Cerebellar cortex (tissue), 1 donor: ENCODE data around the gene TNK1.

Source experiments
- DNase-seq: peaks from one replicate; pipeline ENCODE4 v3.0.0-alpha.2; 2015; ENCODE audit warnings: low spot score

Gene TNK1

DNA sequence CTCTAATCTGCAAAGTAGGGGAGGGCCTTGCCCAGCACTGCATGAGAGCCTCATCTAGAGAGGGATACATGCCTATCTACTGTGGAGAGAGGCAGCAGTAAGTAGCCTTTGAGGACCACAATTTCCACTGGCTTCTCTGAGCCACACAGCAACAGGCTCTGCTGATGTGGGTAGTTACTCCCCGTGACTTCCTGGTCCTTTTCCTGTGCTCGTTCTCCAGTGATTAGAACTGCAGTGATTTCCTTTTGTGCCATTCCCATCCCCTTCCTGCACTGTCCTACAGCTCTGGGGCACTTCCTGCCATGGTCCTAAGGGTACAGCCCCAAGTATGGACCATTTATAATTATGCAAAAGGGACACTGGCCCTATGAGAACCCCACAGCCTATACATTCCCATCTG lies 10.4 kb downstream of the TNK1 start:
- DNase-seq, result no peak

GRCh38 chr17:7392696-7393612 lies 12.1 kb downstream of the TNK1 start:
- no peak for DNase-seq

GRCh38 chr17:7393613-7394451 lies 12.9 kb downstream of the TNK1 start:
- DNase-seq, result no peak

DNA sequence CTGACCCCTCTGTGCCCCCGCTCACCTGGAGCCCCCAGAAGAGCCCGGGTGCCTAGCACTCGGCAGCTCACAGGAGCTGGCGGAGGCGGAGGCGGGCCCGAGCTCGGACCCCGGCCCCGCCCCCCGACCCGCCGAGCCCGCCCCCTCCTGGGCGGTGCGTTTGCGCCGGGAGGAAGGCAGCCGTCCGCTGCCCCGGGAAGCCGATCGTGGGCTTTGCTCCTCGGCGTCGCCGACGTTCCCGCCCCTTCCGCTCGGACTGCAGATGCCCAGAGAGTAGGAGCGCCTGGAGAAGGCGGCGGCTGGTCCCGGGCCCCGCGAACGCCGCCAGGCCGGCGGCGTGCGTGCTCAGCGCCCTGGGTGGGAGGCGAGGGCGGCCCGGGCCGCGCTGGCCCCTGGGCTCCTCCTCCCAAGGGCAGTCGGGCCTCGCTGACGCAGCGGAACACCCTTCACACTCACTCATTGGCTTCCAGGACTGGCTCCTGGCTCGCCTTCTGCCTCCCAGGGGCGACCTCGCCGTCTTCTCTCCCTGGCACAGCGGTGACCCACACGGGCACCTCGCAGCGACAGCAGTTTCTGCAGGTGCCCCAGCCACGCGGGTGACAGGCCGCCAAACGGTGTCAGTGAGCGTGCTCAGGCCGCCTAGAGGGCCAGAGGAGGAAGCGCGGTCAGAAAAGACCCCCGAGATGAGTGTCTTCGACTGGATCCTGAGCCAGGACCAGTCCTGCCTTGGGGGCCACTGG lies 13.7 kb downstream of the TNK1 start, which contains the start of gene PLSCR3:
PLSCR3 (minus strand) TSS at position 74 of the 740 bp plus-strand sequence. CDS start 415 bp downstream, outside the sequence.
- peak; percentile 82 for DNase-seq

DNA sequence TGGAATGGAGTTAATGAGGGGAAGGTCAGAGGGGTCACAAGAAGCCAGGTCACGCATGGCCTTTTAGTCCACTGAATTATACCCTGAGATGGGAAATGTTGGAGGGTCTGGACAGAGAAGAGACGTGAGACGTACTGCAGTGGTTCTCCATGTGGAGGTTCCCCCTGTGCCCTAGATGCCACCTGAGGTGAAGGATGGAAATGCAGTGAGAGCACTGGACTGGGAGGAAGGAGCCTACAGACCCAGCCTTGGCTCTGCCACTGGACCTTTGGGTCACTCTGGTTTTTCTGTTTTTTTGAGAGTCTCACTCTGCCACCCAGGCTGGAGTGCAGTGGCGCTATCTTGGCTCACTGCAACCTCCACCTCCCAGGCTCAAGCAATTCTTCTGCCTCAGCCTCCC lies 15.3 kb downstream of the TNK1 start:
- DNase-seq, result no peak

DNA sequence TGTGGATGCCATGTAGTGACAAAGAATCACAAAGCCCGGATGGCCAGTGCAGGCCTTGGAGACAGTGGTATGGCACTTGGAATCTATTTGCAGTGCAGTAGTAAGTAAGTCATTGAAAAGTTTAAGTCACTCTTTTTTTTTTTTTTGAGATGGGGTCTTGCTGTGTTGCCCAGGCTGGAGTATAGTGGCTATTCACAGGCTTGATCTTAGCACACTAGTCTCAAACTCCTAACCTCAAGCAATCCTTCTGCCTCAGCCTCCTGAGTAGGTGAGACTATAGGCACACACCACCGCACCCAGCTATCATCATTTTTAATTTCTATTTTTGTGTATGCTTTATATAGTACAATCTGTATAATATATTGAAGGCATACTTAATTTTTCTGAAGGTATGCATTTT lies 17.7 kb downstream of the TNK1 start:
- no peak for DNase-seq

DNA sequence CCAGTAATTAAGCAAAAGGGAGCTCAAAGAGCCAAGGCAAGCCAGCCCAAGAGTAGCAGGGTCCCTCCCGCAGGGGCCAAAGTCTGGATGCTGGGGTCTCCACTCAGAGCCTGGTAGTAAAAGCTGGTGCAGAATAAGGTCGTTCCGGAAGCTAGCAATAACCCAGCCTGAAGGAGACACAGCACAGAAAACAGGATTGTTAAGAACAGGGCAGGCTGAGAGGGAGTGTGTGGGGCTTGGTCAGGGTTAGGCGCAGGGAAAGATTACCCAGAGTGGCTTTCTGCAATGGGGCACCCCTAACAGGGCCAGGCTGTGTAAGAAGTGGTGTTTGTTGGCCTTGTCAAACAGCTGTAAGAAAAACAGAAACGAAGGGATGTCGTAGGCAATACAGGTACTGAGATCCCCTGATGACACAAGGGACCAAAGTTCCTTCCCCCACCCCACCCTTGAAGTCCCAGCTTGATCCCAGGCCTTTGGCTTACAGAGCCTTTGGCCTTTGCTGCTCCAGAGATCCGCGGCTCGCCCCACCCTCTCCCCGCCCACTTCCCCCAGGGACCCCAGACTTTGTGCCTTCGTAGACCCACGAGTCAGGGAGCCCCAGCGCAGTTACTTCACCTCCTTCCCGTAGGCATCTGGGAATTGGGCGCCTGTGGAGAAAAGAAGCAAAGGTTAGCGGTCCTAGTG lies 22.3 kb downstream of the TNK1 start:
- no peak for DNase-seq

DNA sequence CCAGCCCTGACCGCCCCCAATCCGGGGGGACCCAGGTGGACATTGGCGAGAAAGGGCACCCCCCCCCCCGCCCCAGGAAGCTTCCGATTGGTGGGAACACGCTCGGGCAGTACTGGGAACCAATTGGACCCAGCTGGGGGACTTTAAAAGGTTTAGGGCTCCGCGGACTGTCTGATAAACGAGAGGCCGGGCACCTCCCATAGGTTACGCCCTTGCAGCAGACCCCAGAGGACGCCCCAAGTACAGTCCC lies 22.8 kb downstream of the TNK1 start:
- DNase-seq, result no peak

GRCh38 chr17:7403977-7404736 lies 23.3 kb downstream of the TNK1 start, which contains the start of gene TMEM256:
TMEM256 (minus strand) TSS chr17:7404097; CDS start chr17:7404084, 13 bp downstream.
- DNase-seq, result peak; percentile 100

- no peak for DNase-seq
Observed at GRCh38 chr17:7404737-7405349, 24.0 kb downstream of the TNK1 start.

DNA sequence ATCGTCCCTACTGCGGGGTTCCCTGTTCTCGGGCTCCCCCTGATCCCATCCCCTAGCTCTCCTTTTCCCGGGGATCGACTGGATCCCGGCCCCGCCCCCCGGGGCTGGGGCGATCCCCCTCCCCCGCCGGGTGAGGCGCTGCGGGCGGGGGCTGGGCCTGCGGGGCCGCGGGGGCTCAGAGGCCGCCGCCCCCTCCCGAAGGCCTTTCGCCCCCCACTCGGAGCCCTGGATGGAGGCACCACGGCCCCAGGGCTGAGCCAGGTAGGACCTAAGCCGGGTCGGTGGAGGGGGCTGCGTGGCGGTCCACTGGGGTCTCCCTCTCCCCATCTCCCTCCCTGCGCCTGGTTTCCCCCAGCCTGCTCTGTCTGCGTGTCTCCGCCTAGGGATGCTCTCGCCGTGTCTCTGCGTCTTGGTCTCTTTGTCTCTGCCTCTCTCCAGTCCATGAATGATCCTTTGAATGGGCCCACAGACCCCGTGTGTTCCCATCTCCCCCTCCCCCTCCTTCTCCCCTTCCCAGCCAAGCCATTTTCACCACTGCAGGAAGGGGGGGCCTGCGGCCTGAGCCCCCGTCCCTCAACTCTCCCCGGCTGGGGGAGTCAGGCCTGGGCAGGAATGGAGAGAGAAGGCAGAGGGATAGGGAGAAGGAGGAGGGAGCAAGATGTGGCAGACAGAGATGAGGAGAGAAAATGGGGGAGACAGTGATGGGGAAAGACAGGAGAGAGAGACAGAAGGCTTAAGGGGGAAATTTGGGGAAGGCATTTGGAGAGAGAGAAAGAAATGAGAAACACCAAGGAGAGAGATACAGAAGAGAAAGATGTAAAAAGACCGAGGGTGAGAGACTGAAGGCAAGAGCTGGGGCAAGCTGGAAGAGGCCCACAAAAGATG lies 24.7 kb downstream of the TNK1 start:
- DNase-seq, result peak; percentile 33

- DNase-seq, result no peak
Observed at GRCh38 chr17:7406235-7406825, 25.4 kb downstream of the TNK1 start.

DNA sequence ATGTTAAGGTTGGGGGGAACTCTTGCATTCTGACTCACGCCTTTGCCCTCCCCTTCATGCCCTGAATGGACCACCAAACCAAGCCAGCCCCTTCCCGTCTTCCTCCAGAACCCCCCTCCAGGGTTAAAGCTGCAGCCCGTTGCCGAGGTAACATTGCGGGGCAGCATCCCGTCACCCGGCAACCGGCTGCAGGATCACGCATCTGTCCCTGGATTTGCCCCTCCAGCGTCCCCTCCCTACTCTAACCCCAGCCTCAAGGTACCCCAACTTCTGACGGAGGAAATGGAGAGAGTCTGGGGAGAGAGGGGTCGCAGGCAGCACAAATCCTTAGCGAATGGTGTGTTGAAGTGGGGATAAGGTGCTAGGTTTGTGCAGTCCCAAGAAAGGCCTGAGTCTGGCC lies 26.2 kb downstream of the TNK1 start:
- DNase-seq, result no peak

GRCh38 chr17:7407485-7408251 lies 26.8 kb downstream of the TNK1 start, which contains the start of gene NLGN2:
NLGN2 (plus strand) TSS chr17:7407845; CDS start chr17:7408256, 411 bp downstream.
- no peak for DNase-seq

- no peak for DNase-seq
Observed at GRCh38 chr17:7408252-7408727, 27.4 kb downstream of the TNK1 start.

DNA sequence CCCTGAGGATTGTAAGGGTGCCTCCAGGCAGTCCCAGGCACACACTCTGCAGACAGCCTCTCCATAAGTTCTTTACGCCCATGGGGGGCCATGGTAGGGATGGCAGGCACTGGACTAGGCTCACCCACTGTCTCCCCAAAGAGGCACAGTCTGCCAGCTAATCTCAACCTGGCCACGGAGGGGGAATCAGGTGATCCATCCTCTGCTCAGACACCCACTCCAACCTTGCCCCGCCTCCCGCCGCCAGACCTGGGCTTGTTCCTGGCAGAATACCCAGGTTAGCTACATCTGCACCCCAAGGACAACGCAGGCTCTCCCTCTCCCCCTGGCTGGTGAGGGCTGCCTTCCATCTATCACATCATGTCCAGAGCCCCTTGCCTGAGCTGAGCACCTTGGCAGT lies 28.0 kb downstream of the TNK1 start:
- no peak for DNase-seq

- DNase-seq, result no peak
Observed at GRCh38 chr17:7409716-7410115, 28.8 kb downstream of the TNK1 start.
